IMR-90 (cell line): Measurements from ENCODE around the gene RPE. TPM values are rescaled to one million over a fixed set of nuclear protein-coding genes. Genes with fewer than 3 reads are reported as not detected.
A peak's percentile ranks its signal among the peaks of the same experiment; 100 is the strongest.

Experiments
- ATAC-seq: fragments of 200-7000 bp; cut with Tn5 transposase; 2 replicates; pipeline ENCODE4 v1.9.1; 2020; ENCODE audit warnings: low read depth, mild to moderate bottlenecking, moderate library complexity
- BruUV-seq: library from RNA; stranded (reverse); fragments of 400-500 nt; replicated peaks from 2 replicates; lab custom pipeline; 2021; lab: Mats Ljungman, UMichigan
- CTCF ChIA-PET: fragments of 300-600 bp; formaldehyde crosslinking; extraction: SDS; loops from one replicate; lab custom pipeline; 2021; ENCODE audit warnings: antibody characterized with exemption; lab: Yijun Ruan, JAX
- POLR2A ChIA-PET: fragments of 300-600 bp; sonication (Branson Sonifier 250); formaldehyde crosslinking; loops from one replicate; lab custom pipeline; 2022; ENCODE audit warnings: antibody characterized with exemption; ENCODE audit not compliant: unreplicated experiment; lab: Charles Lee
- DNase-seq: peaks from one replicate; pipeline ENCODE4 v3.0.0; 2013
- H2AFZ ChIP-seq: replicated peaks from 2 replicates; pipeline ENCODE3; 2013; ENCODE audit warnings: low read length, mild to moderate bottlenecking; ENCODE audit not compliant: poor library complexity
- H2AK5ac ChIP-seq: 2 replicates; pipeline ENCODE4 v1.6.1; 2013; ENCODE audit warnings: low read depth, low read length, inconsistent platforms
- H2AK9ac ChIP-seq: replicated peaks from 2 replicates; pipeline ENCODE3; 2013; ENCODE audit warnings: mild to moderate bottlenecking, low read depth, low read length, moderate library complexity; ENCODE audit not compliant: poor library complexity
- H2BK120ac ChIP-seq: 2 replicates; pipeline ENCODE4 v1.6.1; 2013; ENCODE audit warnings: low read depth, low read length, inconsistent platforms
- H2BK15ac ChIP-seq: 3 replicates; pipeline ENCODE4 v1.6.1; 2013; ENCODE audit warnings: low read depth, low read length, inconsistent platforms
- H2BK20ac ChIP-seq: 2 replicates; pipeline ENCODE4 v1.6.1; 2013; ENCODE audit warnings: low read depth, mild to moderate bottlenecking, inconsistent platforms, low read length, moderate library complexity
- H2BK5ac ChIP-seq: 2 replicates; pipeline ENCODE4 v1.6.1; 2013; ENCODE audit warnings: mild to moderate bottlenecking, low read depth, low read length, inconsistent platforms; ENCODE audit not compliant: poor library complexity, severe bottlenecking
- H3K14ac ChIP-seq: replicated peaks from 2 replicates; pipeline ENCODE4 v1.6.1; 2013; ENCODE audit warnings: low read depth, low read length, inconsistent platforms
- H3K18ac ChIP-seq: 2 replicates; pipeline ENCODE4 v1.6.1; 2013; ENCODE audit warnings: low read depth, low read length, control low read depth
- H3K23ac ChIP-seq: 2 replicates; pipeline ENCODE4 v1.6.1; 2013; ENCODE audit warnings: low read depth, low read length, inconsistent platforms
- H3K27ac ChIP-seq: 2 replicates; pipeline ENCODE4 v1.5.1; 2013; ENCODE audit warnings: mild to moderate bottlenecking, control low read depth, low read length; ENCODE audit not compliant: insufficient read depth
- H3K27me3 ChIP-seq: 2 replicates; pipeline ENCODE4 v1.6.1; 2013; ENCODE audit warnings: low read length; ENCODE audit not compliant: control insufficient read depth, insufficient read depth
- H3K36me3 ChIP-seq: 2 replicates; pipeline ENCODE4 v1.6.1; 2013; ENCODE audit warnings: low read length, mixed read lengths; ENCODE audit not compliant: control insufficient read depth, insufficient read depth
- H3K4ac ChIP-seq: 2 replicates; pipeline ENCODE4 v1.6.1; 2013; ENCODE audit warnings: low read depth, low read length, inconsistent platforms
- H3K4me1 ChIP-seq: 2 replicates; pipeline ENCODE4 v1.6.1; 2013; ENCODE audit warnings: low read length, mixed read lengths; ENCODE audit not compliant: control insufficient read depth, insufficient read depth
- H3K4me2 ChIP-seq: 2 replicates; pipeline ENCODE4 v1.6.1; 2013; ENCODE audit warnings: low read depth, mild to moderate bottlenecking, control low read depth, low read length, moderate library complexity
- H3K4me3 ChIP-seq: 2 replicates; pipeline ENCODE4 v1.5.1; 2013; ENCODE audit warnings: low read depth, mild to moderate bottlenecking, control low read depth, low read length, moderate library complexity; ENCODE audit not compliant: insufficient read depth
- H3K56ac ChIP-seq: 2 replicates; pipeline ENCODE4 v1.6.1; 2013; ENCODE audit warnings: low read length, inconsistent platforms; ENCODE audit not compliant: insufficient read depth; ENCODE audit errors: extremely low read depth
- H3K79me1 ChIP-seq, 2 experiments: 2 replicates each; pipeline ENCODE4 v1.6.1; 2013; ENCODE audit warnings: low read length in 2 of 2, inconsistent platforms in 1 of 2, low read depth in 1 of 2
- H3K9ac ChIP-seq: 2 replicates; pipeline ENCODE4 v1.6.1; 2013; ENCODE audit warnings: low read depth, low read length, control low read depth
- H3K9me1 ChIP-seq: 2 replicates; pipeline ENCODE4 v1.6.1; 2013; ENCODE audit warnings: low read length, inconsistent platforms; ENCODE audit not compliant: insufficient read depth
- H3K9me3 ChIP-seq: 2 replicates; pipeline ENCODE4 v1.6.1; 2013; ENCODE audit warnings: low read length; ENCODE audit not compliant: control insufficient read depth, insufficient read depth
- H4K20me1 ChIP-seq: 2 replicates; pipeline ENCODE4 v1.6.1; 2013; ENCODE audit warnings: low read length, inconsistent platforms; ENCODE audit not compliant: insufficient read depth
- H4K5ac ChIP-seq: 2 replicates; pipeline ENCODE4 v1.6.1; 2013; ENCODE audit warnings: mild to moderate bottlenecking, low read depth, low read length, control low read depth
- H4K8ac ChIP-seq, 2 experiments: 2 replicates each; pipeline ENCODE4 v1.6.1; 2013; ENCODE audit warnings: low read depth in 2 of 2, low read length in 2 of 2, control low read depth in 1 of 2, inconsistent platforms in 1 of 2
- H4K91ac ChIP-seq: 2 replicates; pipeline ENCODE4 v1.6.1; 2013; ENCODE audit warnings: low read depth, low read length, inconsistent platforms; ENCODE audit not compliant: insufficient read depth
- ELK1 ChIP-seq: fragments of 150-350 bp; IDR thresholded peaks from 2 replicates; pipeline ENCODE4 v1.6.1; 2016; ENCODE audit warnings: low read depth, mild to moderate bottlenecking, low read length, moderate library complexity, borderline replicate concordance
- MXI1 ChIP-seq: IDR thresholded peaks from 2 replicates; pipeline ENCODE4 v1.6.1; 2012; ENCODE audit warnings: low read depth, mild to moderate bottlenecking, low read length, moderate library complexity, borderline replicate concordance
- NFE2L2 ChIP-seq: fragments of 150-350 bp; IDR thresholded peaks from 2 replicates; pipeline ENCODE4 v1.6.1; 2016; ENCODE audit warnings: low read depth, mild to moderate bottlenecking, low read length
- POLR2A ChIP-seq: IDR thresholded peaks from 2 replicates; pipeline ENCODE4 v1.6.1; 2012; ENCODE audit warnings: mild to moderate bottlenecking, low read depth, low read length
- RAD21 ChIP-seq: IDR thresholded peaks from 2 replicates; pipeline ENCODE4 v1.6.1; 2012; ENCODE audit warnings: low read length, improper control_type of control experiment
- RFX5 ChIP-seq: IDR thresholded peaks from 2 replicates; pipeline ENCODE4 v1.8.0; 2012; ENCODE audit warnings: low read depth, mild to moderate bottlenecking, low read length, moderate library complexity
- SMC3 ChIP-seq: fragments of 150-350 bp; IDR thresholded peaks from 2 replicates; pipeline ENCODE4 v1.6.1; 2016; ENCODE audit warnings: low read depth, mild to moderate bottlenecking, antibody characterized with exemption, low read length, moderate library complexity
- WGBS, 2 experiments: methylation state at CpG; one replicate each; pipeline versions ENCODE4 v1.1.5 to v1.1.7; 2013; ENCODE audit warnings: missing lambda C conversion rate in 2 of 2; ENCODE audit not compliant: insufficient read length in 1 of 2; ENCODE audit errors: extremely low coverage in 2 of 2; 5-methylcytosine and 5-hydroxymethylcytosine counted together
- dilution Hi-C: fragments of 300-500 bp; cut with HindIII; formaldehyde crosslinking; loops from one replicate; pipeline ENCODE4 v1.14.3; 2018; ENCODE audit warnings: low sequenced_read_pairs; ENCODE audit not compliant: unreplicated experiment
- in situ Hi-C: fragments of 300-500 bp; cut with MboI; formaldehyde crosslinking; loops from 3 replicates; pipeline ENCODE4 v1.14.3; 2019; ENCODE audit warnings: low sequenced_read_pairs, inconsistent platforms, mixed read lengths
- intact Hi-C: fragments of 100-400 bp; cut with micrococcal nuclease; formaldehyde crosslinking; loops from 2 replicates; pipeline ENCODE4 v1.10.0; 2022
- polyA plus RNA-seq, 3 experiments: library from polyadenylated mRNA; depleted of rRNA; stranded (reverse); fragments of >200 nt; gene quantifications; 2 replicates each; pipeline ENCODE4 v1.2.3, GENCODE V29; 2012; ENCODE audit warnings: low replicate concordance in 1 of 3
- total RNA-seq: library from RNA; depleted of rRNA; stranded (reverse); fragments of >200 nt; gene quantifications from 2 replicates; pipeline ENCODE4 v1.2.3, GENCODE V29; 2012
- TF ChIP-seq, protein P1 (sequence below): conservative IDR thresholded peaks from 2 replicates; pipeline ENCODE4 v1.5.1; 2012; ENCODE audit warnings: mild to moderate bottlenecking, low read depth, low read length, improper control_type of control experiment

RPE gene
- total and polyA plus RNA-seq, 2 of the 4 experiments (the other 2 are of a cell fraction): 66.7 to 339 TPM

DNA sequence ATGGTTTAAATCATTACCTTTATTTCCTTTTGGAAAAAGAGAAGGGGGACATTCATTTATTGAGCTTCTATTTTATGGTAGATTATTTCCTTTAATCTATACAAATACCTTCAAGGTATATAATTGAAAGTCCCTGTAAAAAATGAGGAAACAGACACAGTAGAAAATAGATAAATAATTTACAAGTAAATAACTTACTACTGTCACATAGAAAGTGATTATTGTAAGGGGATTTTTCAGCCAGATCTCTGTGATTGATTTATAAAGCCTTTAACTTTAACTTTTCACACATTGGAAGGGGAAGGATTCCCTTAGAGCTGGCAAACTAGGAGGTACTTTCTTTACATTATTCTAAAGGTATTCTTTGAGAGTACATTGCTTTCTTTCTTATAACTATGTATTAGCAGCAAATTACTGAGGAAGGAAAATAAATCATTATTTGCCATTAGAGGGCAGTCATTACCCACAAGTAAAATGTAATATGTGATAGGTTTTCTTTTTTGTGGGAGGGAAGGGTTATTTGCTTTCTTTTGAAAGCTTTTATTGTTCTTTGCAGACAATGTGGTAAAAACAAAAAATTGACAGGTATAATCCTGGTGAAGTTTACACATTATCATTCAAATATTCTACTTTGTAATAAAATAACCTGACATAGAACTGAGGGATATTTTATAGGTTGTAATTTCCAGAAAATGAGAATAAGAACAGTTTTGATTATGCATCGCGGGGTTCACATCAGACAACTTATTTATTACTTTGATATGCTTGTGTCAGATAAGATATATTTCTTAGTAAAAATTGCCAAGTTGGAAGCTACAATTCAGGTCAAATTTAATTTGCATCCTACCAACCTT, 24.8 kb upstream of the RPE start:
- no peak overlapping the region for H3K9ac ChIP-seq
- no peak overlapping the region for H3K4me2 ChIP-seq
- no TSS peak for BruUV-seq
- no peaks in the 10 kb centered on the region for H3K4me1 ChIP-seq
- peak; percentile 54; the same call in 1 of the 2 replicates for ATAC-seq
- in situ Hi-C loops (loop anchor here (5.0 to 10.0 kb wide), 2 partner anchors 220 to 417 kb away; no protein-coding TSS in a partner anchor), intact Hi-C loops (loop anchor here (1.0 to 2.0 kb wide), 3 partner anchors 218 to 421 kb away; no protein-coding TSS in a partner anchor), dilution Hi-C loops (no loop called here)
- no peak overlapping the region for H4K5ac ChIP-seq
- POLR2A ChIA-PET: no interaction called here
- no peak overlapping the region for H3K27ac ChIP-seq
- no peak overlapping the region for H2BK5ac ChIP-seq
- DNase-seq: peak; percentile 44
- H3K27me3 ChIP-seq: no peaks in the 10 kb centered on the region; the same call in 1 of the 2 replicates
- H2AFZ ChIP-seq: no peak overlapping the region
- H3K56ac ChIP-seq: no peak overlapping the region
- H3K4ac ChIP-seq: no peak overlapping the region
- H3K79me1 ChIP-seq: no peaks in the 10 kb centered on the region
- H4K91ac ChIP-seq: no peak overlapping the region
- H2BK20ac ChIP-seq: no peak overlapping the region
- no peak overlapping the region for H2AK5ac ChIP-seq
- WGBS, 2 experiments: no CpG with 5 or more reads among the region's 2 CpGs
- no peak overlapping the region for H3K4me3 ChIP-seq
- no peaks in the 10 kb centered on the region for H4K20me1 ChIP-seq
- H3K9me1 ChIP-seq: no peaks in the 10 kb centered on the region
- no peak overlapping the region for H2BK15ac ChIP-seq
- no peak overlapping the region for H2AK9ac ChIP-seq
- H3K9me3 ChIP-seq: no peaks in the 10 kb centered on the region
- no peak overlapping the region for H4K8ac ChIP-seq
- CTCF ChIA-PET: interaction anchor here (1.0 to 2.9 kb wide), 3 partner anchors 17 to 222 kb away, joined by 3 to 12 read pairs (median 7); no protein-coding TSS in a partner anchor
- peak; percentile 76 for TF ChIP-seq SMC3
- no peak for TF ChIP-seq POLR2A
- TF ChIP-seq MXI1: no peak
- TF ChIP-seq RFX5: no peak
- no peak for TF ChIP-seq NFE2L2
- no peak for TF ChIP-seq ELK1
- TF ChIP-seq, protein P1, sequence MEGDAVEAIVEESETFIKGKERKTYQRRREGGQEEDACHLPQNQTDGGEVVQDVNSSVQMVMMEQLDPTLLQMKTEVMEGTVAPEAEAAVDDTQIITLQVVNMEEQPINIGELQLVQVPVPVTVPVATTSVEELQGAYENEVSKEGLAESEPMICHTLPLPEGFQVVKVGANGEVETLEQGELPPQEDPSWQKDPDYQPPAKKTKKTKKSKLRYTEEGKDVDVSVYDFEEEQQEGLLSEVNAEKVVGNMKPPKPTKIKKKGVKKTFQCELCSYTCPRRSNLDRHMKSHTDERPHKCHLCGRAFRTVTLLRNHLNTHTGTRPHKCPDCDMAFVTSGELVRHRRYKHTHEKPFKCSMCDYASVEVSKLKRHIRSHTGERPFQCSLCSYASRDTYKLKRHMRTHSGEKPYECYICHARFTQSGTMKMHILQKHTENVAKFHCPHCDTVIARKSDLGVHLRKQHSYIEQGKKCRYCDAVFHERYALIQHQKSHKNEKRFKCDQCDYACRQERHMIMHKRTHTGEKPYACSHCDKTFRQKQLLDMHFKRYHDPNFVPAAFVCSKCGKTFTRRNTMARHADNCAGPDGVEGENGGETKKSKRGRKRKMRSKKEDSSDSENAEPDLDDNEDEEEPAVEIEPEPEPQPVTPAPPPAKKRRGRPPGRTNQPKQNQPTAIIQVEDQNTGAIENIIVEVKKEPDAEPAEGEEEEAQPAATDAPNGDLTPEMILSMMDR: peak; percentile 60
- peak; percentile 68 for TF ChIP-seq RAD21
- H2BK120ac ChIP-seq: no peak overlapping the region
- no peak overlapping the region for H3K23ac ChIP-seq
- no peaks in the 10 kb centered on the region for H3K36me3 ChIP-seq
- no peak overlapping the region for H3K14ac ChIP-seq
- no peak overlapping the region for H3K18ac ChIP-seq
